Left renal cortex interstitium (tissue), 4 donors: ENCODE data around the gene VSX2. TPM values are rescaled to one million over a fixed set of nuclear protein-coding genes. Genes with fewer than 3 reads are reported as not detected.

ENCODE experiments used
- DNase-seq, 4 donors: peaks; one replicate each; pipeline ENCODE4 v3.0.0-alpha.2; 2013; ENCODE audit warnings: low read depth in 4 of 4, low spot score in 2 of 4, missing footprints in 1 of 4
- polyA plus RNA-seq, 4 donors: library from polyadenylated mRNA; unstranded; fragments of 120-200 nt; gene quantifications; one replicate each; pipeline ENCODE4 v1.2.1, GENCODE V29; 2013; ENCODE audit not compliant: insufficient read length in 4 of 4

Gene VSX2
- polyA plus RNA-seq, 4 donors = 0.05 to 0.11 (median 0.08) TPM

DNA sequence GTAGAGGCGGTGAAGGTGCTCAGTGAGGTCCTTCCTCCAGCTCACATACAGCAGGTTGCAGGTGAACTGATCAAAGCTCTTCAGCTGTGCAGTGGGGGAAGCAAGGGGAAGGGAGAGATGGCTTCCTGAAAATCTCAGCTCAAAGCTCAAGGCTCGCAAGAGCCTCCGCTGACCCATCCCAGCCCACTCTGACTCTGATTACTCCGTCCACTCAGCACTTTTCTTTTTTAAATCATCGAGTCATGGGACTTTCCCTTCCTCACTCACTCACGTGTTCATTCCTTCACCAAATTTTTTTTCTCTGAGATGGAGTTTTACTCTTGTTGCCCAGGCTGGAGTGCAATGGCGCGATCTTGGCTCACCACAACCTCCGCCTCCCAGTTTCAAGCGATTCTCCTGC is 58.7 kb downstream of the VSX2 start:
- DNase-seq = no peak

DNA sequence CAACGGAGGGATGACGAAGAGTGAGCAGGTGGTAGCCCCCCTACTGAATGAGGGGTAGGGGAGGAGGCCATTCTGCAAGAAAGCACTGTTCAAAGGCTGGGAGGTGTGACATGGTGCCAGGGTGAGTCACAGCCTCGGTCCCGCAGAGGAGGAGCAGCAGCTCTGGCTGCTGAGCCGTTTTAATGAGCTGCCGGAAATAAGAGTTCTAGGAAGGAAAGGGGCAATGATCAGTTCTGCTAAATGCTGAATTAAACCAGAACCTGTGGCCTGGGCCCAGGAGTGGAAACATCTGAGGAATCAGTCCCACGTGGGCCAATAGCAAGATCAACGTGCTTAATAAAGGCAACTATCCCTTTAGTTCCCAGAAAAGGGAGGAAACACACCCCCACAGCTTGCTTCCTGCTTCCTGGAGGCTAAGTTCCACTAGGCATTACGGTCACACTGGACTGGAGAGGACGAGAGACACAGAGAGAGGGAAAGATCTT is 59.9 kb downstream of the VSX2 start:
- no peak for DNase-seq

DNA sequence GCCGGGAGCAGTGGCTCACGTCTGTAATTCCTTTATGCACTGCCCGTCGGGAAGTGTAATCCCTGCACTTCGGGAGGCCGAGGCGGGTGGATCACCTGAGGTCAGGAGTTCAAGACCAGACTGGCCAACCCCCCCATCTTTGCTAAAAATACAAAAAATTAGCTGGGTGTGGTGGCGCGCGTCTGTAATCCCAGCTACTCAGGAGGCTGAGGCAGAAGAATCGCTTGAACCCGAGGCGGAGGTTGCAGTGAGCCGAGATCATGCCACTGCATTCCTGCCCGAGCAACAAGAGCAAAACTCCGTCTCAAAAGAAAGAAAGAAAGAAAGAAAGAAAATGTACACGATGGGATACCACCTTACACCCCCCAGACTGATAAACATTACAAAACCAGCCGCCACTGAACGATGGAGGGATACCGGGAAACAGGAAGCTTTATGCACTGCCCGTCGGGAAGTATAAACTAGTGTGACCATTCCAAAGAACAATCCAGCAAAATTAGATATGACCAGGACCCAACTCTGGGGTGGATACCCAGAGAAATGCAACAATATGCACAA is 62.4 kb downstream of the VSX2 start:
- no peak for DNase-seq

DNA sequence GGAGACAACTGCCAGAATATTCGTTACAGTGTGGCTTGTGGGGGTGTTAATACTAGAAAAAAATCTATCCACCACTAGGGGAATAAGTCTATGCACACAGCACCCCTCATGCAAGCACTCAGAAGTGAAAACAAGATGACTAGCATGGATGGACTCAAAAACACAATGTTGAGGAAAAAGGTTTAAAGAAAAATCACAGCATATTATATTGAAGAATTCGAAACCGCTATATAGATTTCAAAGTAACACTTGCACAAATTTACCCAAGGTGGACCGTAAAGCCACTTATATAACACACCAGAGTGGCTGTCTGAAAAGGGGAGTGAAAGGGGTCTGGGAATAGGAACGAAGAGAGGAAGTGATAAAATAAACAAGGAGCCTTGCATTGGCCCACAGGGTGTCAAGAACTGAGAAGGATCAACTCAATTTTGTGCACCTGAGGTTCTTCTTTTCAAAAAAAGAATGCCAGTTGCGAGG is 62.9 kb downstream of the VSX2 start:
- DNase-seq = peak; percentile 27 to 62 (median 41)

DNA sequence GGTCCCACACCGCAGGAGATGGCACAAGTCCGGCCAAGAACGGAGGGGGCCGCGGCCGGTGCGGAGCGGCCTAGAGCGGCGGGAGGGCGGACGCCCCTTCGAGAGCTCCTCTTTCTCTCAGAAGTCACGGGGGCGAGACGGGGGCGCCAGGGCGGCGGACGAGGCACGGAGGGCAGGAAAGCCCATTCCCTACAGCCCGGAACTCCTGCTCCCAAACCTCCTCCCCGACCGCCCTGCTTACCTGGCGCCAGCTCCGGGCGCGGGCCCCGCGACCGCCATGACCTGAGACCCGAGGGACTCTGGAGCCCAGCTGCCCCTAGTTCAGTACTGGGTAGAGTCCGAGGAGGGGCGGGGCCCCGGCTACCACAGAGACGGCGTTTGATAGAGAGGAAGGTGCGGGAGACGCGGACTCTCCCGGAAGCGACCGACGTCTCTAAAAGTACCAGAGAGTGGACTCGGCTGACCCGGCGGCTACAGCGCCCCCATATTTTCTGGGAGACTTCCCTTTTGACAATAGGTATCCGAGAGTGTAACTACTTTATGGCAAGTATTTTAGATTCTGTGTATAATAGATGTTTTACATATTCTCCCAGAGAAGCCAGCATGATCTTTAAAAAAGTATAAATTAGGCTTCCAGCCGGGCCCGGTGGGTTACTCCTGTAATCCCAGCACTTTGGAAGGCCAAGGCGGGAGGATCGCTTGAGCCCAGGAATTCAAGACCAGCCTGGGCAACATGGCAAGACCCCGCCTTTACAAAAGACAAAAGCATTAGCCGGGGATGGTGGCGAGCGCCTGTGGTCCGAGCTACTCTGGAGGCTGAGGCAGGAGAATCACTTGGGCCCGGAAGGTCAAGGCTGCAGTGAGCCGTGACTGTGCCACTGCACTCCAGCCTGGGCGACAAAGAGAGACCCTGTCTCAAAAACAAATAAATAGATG is 63.7 kb downstream of the VSX2 start, which contains the start of gene ABCD4:
TSS of gene ABCD4 (minus strand) at position 301 of the 936 bp plus-strand sequence. CDS start at position 279, 22 bp downstream.
- DNase-seq = peak; percentile 71 to 87 (median 78)

DNA sequence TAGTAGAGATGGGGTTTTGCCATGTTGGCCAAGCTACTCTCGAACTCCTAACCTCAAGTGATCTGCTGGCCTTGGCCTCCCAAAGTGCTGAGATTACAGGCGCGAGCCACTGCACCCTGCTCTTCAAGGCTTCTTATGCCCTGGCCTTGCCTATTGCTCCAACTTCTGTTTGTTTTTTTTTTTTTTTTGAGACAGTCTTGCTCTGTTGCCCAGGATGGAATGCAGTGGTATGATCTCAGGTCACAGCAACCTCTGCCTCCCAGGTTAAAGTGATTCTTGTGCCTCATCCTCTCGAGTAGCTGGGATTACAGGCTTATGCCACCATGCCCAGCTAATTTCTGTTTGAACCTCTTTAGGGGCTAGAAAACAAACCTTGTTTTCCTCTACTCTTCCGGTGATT is 69.4 kb downstream of the VSX2 start:
- DNase-seq = no peak

DNA sequence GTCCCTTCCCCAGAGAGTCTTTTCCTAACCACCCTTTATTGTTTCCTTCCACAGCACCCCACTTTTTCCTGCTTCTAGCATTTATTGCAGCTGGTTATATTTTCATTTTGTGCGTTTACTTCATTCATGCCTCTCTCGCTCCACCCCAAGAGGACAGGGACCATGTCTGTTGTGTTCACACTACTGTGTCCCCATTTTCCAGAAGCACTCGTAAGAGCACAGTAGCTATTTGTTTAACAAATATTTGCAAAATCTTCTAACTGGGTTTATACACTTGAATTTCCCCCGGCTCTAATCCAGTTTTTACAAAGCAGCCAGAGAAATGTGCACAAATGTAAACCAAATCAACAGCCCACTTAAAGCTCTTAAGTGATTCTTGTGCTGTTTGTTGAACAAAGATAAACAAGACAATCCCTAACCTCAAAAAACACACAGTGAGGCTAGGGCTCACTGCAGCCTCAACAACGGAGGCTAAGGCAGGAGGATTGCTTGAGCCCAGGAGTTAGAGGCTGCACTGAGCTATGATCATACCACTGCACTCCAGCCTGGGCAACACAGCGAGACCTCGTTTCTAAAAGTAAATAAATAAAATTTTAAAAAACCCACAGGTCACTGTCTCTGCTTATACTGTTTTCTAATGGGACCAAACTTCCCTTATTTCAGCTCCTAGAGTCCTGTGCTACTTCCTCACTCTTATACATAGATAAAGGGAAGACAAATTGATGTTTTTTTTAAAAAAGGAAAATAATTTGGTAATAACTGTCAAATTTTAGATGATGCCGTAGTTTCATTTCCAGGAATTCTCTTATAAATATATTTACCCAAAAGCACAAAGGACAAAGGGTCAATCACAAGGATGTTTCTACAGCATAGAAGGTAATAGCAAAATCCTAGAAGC is 70.1 kb downstream of the VSX2 start:
- DNase-seq = no peak

DNA sequence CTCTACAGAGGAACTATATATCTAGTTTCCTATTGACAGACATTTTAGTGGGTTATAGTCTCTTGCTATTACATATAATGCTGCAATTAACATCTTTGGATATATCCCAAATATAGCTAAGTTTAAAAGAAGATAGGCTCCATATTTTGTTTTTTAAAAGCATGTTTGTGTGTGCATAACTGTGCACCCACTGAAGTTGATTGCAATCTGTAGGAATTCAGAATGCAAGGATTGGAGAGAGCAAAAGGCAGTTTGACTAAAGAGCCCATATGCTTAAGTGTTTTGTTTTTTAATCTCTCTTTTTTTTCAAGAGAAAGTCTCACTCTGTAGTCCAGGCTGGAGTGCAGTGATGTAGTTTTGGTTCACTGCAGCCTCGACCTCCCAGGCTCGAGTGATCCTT is 72.9 kb downstream of the VSX2 start:
- DNase-seq = no peak

Other genes starting within 250 kb of the VSX2 start
- gene ENTPD5, start 220.2 kb upstream of the VSX2 start, polyA plus RNA-seq = 10 to 100 TPM; 41.1 to 55.8 (median 49.8) TPM
- gene BBOF1, start 220.1 kb upstream of the VSX2 start, polyA plus RNA-seq = 10 to 100 TPM; 13.5 to 20.5 (median 18.1) TPM
- 100 to 1,000 TPM in 2 of 4 donors, 10 to 100 TPM in 2; 76.3 to 126 (median 104) TPM for gene ALDH6A1, start 155.0 kb upstream of the VSX2 start, polyA plus RNA-seq
- 10 to 100 TPM; 15.7 to 20.2 (median 17.8) TPM for gene LIN52, start 154.5 kb upstream of the VSX2 start, polyA plus RNA-seq
- gene ABCD4, start 63.5 kb downstream of the VSX2 start, polyA plus RNA-seq = 100 to 1,000 TPM in 2 of 4 donors, 10 to 100 TPM in 2; 74.6 to 156 (median 116) TPM
- gene VRTN, start 109.0 kb downstream of the VSX2 start, polyA plus RNA-seq = not detected
- gene SYNDIG1L, start 186.8 kb downstream of the VSX2 start, polyA plus RNA-seq = under 1 TPM; 0.21 to 0.29 (median 0.26) TPM